GM18858 (cell line): ENCODE measurements around the gene GUCD1.
"Not testable (repeated sequence)": the region's sequence is repeated elsewhere in the genome, so short reads cannot be mapped to it uniquely, and the experiment has no call there.

Source experiments
- ATAC-seq: cut with Tn5 transposase; IDR thresholded peaks from one replicate; pipeline ENCODE4 v1.9.1; 2021; ENCODE audit not compliant: unreplicated experiment

Gene GUCD1

GRCh38 chr22:24532075-24532474 lies 22.9 kb downstream of the GUCD1 start:
- no peak for ATAC-seq

GRCh38 chr22:24530968-24531367 lies 24.0 kb downstream of the GUCD1 start:
- ATAC-seq = not testable (repeated sequence)

GRCh38 chr22:24529898-24530297 lies 25.0 kb downstream of the GUCD1 start:
- ATAC-seq = no peak

GRCh38 chr22:24526191-24526590 lies 28.7 kb downstream of the GUCD1 start:
- no peak for ATAC-seq

- ATAC-seq = peak; percentile 68
Measured at GRCh38 chr22:24525416-24526037, 29.4 kb downstream of the GUCD1 start.

- no peak for ATAC-seq
Measured at GRCh38 chr22:24523873-24524272, 31.1 kb downstream of the GUCD1 start.

GRCh38 chr22:24521791-24522245 lies 33.1 kb downstream of the GUCD1 start:
- no peak for ATAC-seq

- no peak for ATAC-seq
Measured at GRCh38 chr22:24519496-24519895, 35.4 kb downstream of the GUCD1 start.

GRCh38 chr22:24518771-24519485 lies 36.0 kb downstream of the GUCD1 start:
- ATAC-seq = no peak

GRCh38 chr22:24518228-24518627 lies 36.7 kb downstream of the GUCD1 start:
- no peak for ATAC-seq

- no peak for ATAC-seq
Measured at GRCh38 chr22:24517446-24517845, 37.5 kb downstream of the GUCD1 start.

- ATAC-seq = no peak
Measured at GRCh38 chr22:24516301-24516737, 38.6 kb downstream of the GUCD1 start.

GRCh38 chr22:24515027-24515338 lies 40.0 kb downstream of the GUCD1 start:
- no peak for ATAC-seq

GRCh38 chr22:24514241-24515026 lies 40.5 kb downstream of the GUCD1 start:
- no peak for ATAC-seq

- ATAC-seq = no peak
Measured at GRCh38 chr22:24513378-24514240, 41.3 kb downstream of the GUCD1 start.

GRCh38 chr22:24512043-24512442 lies 42.9 kb downstream of the GUCD1 start:
- ATAC-seq = no peak

- no peak for ATAC-seq
Measured at GRCh38 chr22:24510637-24511625, 44.0 kb downstream of the GUCD1 start.

GRCh38 chr22:24507716-24508115 lies 47.2 kb downstream of the GUCD1 start:
- ATAC-seq = no peak

GRCh38 chr22:24506802-24507438 lies 48.0 kb downstream of the GUCD1 start:
- no peak for ATAC-seq
